MCF 10A (cell line): ENCODE data around the gene MCUR1. TPM values are rescaled to one million over a fixed set of nuclear protein-coding genes. Genes with fewer than 3 reads are reported as not detected.
"Not testable (repeated sequence)": the region's sequence is repeated elsewhere in the genome, so short reads cannot be mapped to it uniquely, and the experiment has no call there.

Source experiments
- Bru-seq: library from RNA; stranded (reverse); fragments of 400-500 nt; gene quantifications from one replicate; lab custom pipeline; 2021; lab: Mats Ljungman, UMichigan
- BruChase-seq, 2 experiments: library from RNA; stranded (reverse); fragments of 400-500 nt; gene quantifications; one replicate each; lab custom pipeline; 2021; lab: Mats Ljungman, UMichigan
- BruUV-seq: library from RNA; stranded (reverse); fragments of 400-500 nt; replicated peaks from 2 replicates; lab custom pipeline; 2021; lab: Mats Ljungman, UMichigan
- CTCF ChIA-PET: fragments of 300-600 bp; sonication (Branson Sonifier 250); formaldehyde crosslinking; extraction: SDS; loops from one replicate; lab custom pipeline; 2021; ENCODE audit warnings: antibody characterized with exemption, inconsistent platforms; lab: Yijun Ruan, JAX
- POLR2A ChIA-PET: fragments of 300-600, 350-650 bp; sonication (Branson Sonifier 250); formaldehyde crosslinking; extraction: SDS; loops from one replicate; lab custom pipeline; 2020; ENCODE audit warnings: antibody characterized with exemption, inconsistent platforms; lab: Yijun Ruan, JAX
- DNase-seq: peaks from one replicate; pipeline ENCODE4 v3.0.0-alpha.2; 2018; ENCODE audit not compliant: unreplicated experiment
- H3K27ac Mint-ChIP-seq: one replicate; pipeline ENCODE4 v1.8.0; 2022; ENCODE audit warnings: mild to moderate bottlenecking, low read depth, mixed read lengths; ENCODE audit not compliant: unreplicated experiment
- H3K27me3 Mint-ChIP-seq: one replicate; pipeline ENCODE4 v1.8.0; 2022; ENCODE audit warnings: mixed read lengths; ENCODE audit not compliant: insufficient read depth, unreplicated experiment
- H3K36me3 Mint-ChIP-seq: one replicate; pipeline ENCODE4 v1.8.0; 2022; ENCODE audit warnings: mild to moderate bottlenecking, moderate library complexity, mixed read lengths; ENCODE audit not compliant: insufficient read depth, unreplicated experiment
- H3K4me1 Mint-ChIP-seq: one replicate; pipeline ENCODE4 v1.8.0; 2022; ENCODE audit warnings: mixed read lengths; ENCODE audit not compliant: insufficient read depth, unreplicated experiment
- H3K4me3 Mint-ChIP-seq: one replicate; pipeline ENCODE4 v1.8.0; 2022; ENCODE audit warnings: mild to moderate bottlenecking, moderate library complexity, mixed read lengths; ENCODE audit not compliant: unreplicated experiment
- H3K9me3 Mint-ChIP-seq: one replicate; pipeline ENCODE4 v1.8.0; 2022; ENCODE audit warnings: mixed read lengths; ENCODE audit not compliant: unreplicated experiment
- intact Hi-C: fragments of 100-400 bp; cut with micrococcal nuclease; formaldehyde crosslinking; loops from 2 replicates; pipeline ENCODE4 v1.14.1; 2022
- long read RNA-seq: library from polyadenylated mRNA; stranded (forward); transcript quantifications from one replicate; pipeline ENCODE4 v2.0.0, GENCODE V29; 2022
- total RNA-seq: library from RNA; stranded (reverse); gene quantifications from 2 replicates; pipeline ENCODE4 v1.2.3, GENCODE V29; 2022
- TF ChIP-seq, protein P1 (sequence below): fragments of 200-600 bp; IDR thresholded peaks from one replicate; pipeline ENCODE4 v1.8.0; 2022; ENCODE audit warnings: antibody characterized with exemption, mild to moderate bottlenecking; ENCODE audit not compliant: unreplicated experiment

Gene MCUR1, protein sequence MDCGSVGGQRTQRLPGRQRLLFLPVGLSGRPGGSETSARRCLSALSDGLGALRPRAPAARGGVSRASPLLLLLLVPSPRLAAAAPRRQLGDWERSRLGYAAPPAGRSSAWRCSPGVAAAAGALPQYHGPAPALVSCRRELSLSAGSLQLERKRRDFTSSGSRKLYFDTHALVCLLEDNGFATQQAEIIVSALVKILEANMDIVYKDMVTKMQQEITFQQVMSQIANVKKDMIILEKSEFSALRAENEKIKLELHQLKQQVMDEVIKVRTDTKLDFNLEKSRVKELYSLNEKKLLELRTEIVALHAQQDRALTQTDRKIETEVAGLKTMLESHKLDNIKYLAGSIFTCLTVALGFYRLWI
- total RNA-seq = 26.8 and 30.4 TPM in 2 replicates
- percentile 70 among the genes with signal in this experiment for Bru-seq, nascent RNA
- percentile 79 among the genes with signal in this experiment for BruChase-seq, experiment 1, labeled RNA remaining after a 6-hour chase
- BruChase-seq, experiment 2, labeled RNA remaining after a 2-hour chase = percentile 71 among the genes with signal in this experiment
- long read RNA-seq, full-length matches to known transcripts = 71 of 92 reads
- long read RNA-seq, partial matches to known transcripts = 5 of 92 reads
- long read RNA-seq, other reads (novel, unspliced or antisense) = 16 of 92 reads

DNA sequence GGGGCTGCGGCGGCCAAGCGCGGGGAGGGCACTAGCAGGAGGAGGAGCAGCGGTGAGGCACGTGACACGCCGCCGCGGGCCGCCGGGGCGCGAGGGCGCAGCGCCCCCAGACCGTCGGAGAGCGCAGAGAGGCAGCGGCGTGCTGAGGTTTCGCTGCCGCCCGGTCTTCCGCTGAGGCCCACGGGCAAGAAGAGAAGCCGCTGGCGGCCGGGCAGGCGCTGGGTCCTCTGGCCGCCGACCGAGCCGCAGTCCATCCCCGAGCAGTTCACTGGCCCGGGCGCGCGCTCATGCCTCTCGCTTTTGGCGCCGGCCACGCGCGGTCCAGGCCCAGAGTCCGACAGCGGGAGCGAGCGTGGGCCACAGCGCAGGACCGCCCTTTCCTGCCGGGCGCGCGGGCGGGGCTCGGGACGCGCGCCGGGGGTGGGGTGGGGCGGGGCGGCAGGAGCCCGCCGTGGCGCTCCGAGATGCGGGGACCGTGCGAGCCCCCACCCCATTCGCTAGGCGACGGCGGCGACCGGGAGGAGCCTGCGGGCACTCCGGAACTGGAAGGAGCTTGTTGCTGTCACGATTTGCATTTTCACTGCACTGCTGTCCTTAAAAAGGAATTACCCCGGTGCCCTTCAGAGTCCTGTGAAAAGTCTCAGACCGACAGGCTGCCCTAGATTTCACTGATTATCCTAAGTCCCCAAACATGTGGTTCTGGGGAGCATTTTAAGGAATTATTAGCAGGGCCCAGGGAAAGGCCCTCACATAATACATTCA is at the start of gene MCUR1:
Gene MCUR1 (minus strand): TSS at position 382 of the 762 bp plus-strand sequence. CDS start 128 bp downstream, at position 254.
- H3K36me3 Mint-ChIP-seq = no peaks in the 10 kb centered on the region
- TF ChIP-seq, protein P1, sequence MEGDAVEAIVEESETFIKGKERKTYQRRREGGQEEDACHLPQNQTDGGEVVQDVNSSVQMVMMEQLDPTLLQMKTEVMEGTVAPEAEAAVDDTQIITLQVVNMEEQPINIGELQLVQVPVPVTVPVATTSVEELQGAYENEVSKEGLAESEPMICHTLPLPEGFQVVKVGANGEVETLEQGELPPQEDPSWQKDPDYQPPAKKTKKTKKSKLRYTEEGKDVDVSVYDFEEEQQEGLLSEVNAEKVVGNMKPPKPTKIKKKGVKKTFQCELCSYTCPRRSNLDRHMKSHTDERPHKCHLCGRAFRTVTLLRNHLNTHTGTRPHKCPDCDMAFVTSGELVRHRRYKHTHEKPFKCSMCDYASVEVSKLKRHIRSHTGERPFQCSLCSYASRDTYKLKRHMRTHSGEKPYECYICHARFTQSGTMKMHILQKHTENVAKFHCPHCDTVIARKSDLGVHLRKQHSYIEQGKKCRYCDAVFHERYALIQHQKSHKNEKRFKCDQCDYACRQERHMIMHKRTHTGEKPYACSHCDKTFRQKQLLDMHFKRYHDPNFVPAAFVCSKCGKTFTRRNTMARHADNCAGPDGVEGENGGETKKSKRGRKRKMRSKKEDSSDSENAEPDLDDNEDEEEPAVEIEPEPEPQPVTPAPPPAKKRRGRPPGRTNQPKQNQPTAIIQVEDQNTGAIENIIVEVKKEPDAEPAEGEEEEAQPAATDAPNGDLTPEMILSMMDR = no peak
- no TSS peak for BruUV-seq
- peak within 1 kb of the TSS; percentile 78 for H3K27ac Mint-ChIP-seq
- intact Hi-C loops = no loop called here
- CTCF ChIA-PET = interaction anchor here (0.6 to 0.7 kb wide), 2 partner anchors 196 to 1290 kb away, joined by 3 read pairs; no protein-coding TSS in a partner anchor
- DNase-seq = peak; percentile 85
- H3K9me3 Mint-ChIP-seq = no peaks in the 10 kb centered on the region
- H3K4me1 Mint-ChIP-seq = peaks cover 35% of the 10 kb centered on the region
- no peaks in the 10 kb centered on the region for H3K27me3 Mint-ChIP-seq
- POLR2A ChIA-PET = interaction anchor here (0.6 to 2.7 kb wide), 19 partner anchors 13 to 1751 kb away, joined by 3 to 23 read pairs (median 4); partner anchors contain the start of genes NOL7, RANBP9 and SIRT5
- H3K4me3 Mint-ChIP-seq = peak within 1 kb of the TSS; percentile 84

DNA sequence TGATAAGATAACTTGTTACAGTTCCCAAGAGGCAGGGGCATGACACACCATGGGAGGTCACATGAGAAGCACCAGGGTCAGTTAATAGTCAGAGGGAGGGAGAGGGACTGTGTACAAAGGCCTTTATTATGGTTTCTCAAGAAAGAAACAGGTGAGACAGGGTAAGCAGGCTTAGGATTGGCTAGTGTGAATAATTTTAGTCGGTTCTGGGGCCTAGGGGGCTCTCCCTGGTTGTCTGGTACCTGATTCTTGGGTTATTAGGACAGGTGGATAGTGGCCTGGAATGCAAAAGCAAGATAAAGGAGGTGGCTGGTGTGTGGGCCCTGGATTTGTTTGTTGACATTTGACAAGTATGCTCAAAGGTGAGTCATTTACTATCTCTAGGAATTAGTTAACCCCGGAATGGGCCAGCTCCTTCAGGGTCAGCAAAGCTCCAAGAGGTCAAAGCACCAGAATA is 49.4 kb upstream of the MCUR1 start:
- no TSS peak for BruUV-seq

DNA sequence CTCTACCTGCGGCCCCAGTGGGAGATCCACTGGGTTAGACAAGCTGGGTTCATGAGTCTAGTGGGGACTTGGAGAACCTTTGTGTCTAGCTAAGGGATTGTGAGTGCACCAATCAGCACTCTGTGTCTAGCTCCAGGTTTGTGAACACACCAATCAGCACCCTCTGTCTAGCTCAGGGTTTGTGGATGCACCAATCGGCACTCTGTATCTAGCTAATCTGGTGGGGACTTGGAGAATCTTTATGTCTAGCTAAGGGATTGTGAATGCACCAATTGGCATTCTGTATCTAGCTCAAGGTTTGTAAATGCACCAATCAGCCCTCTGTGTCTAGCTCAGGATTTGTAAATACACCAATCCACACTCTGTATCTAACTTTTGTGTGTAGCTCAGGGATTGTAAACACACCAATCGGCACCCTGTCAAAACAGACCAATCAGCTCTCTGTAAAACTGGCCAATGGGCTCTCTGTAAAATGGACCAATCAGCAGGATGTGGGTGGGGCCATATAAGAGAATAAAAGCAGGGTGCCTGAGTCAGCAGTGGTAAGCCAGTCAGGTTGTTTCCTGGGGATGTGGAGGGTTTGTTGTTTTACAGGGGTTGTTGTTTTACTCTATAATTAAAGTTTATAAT is 46.3 kb upstream of the MCUR1 start:
- POLR2A ChIA-PET = interaction anchor here (1.1 kb wide), 1 partner anchor 9 kb away, joined by 4 read pairs; no protein-coding TSS in a partner anchor
- intact Hi-C loops = not testable (repeated sequence)

More for the DNA sequence above, 49.4 kb upstream of the MCUR1 start:
- Mint-ChIP-seq H3K4me3 (no peak overlapping the region), H3K4me1 (no peaks in the 10 kb centered on the region), H3K9me3 (no peaks in the 10 kb centered on the region), H3K27me3 (peaks cover 12% of the 10 kb centered on the region), H3K36me3 (peaks cover 5% of the 10 kb centered on the region), H3K27ac (no peak overlapping the region)
- intact Hi-C loops = no loop called here
- CTCF ChIA-PET = no interaction called here
- TF ChIP-seq, protein P1 = no peak
- POLR2A ChIA-PET = no interaction called here
- DNase-seq = no peak

More for the DNA sequence above, 46.3 kb upstream of the MCUR1 start:
- H3K36me3 Mint-ChIP-seq, BruUV-seq, DNase-seq, H3K9me3 Mint-ChIP-seq, H3K4me1 Mint-ChIP-seq, H3K27ac Mint-ChIP-seq, H3K4me3 Mint-ChIP-seq: not testable (repeated sequence)
- H3K27me3 Mint-ChIP-seq = peaks cover 12% of the 10 kb centered on the region
- CTCF ChIA-PET = interaction anchor here (0.8 to 1.9 kb wide), 3 partner anchors 9 to 206 kb away, joined by 3 to 5 read pairs (median 4); no protein-coding TSS in a partner anchor
